ENCODE results near the gene HYDIN. TPM values are rescaled to one million over a fixed set of nuclear protein-coding genes. Genes with fewer than 3 reads are reported as not detected.

Gene HYDIN
- total and polyA plus RNA-seq, 2 donors: 0.15 to 6.8 TPM

GRCh38 chr16:70804153-70804733 is 426.3 kb downstream of the HYDIN start:
- Histone ChIP-seq H3K4me3 (ENCODE audit: low read depth, low read length) (no peak overlapping the region), H3K4me1 (ENCODE audit: insufficient read depth) (no peaks in the 10 kb centered on the region), H3K27ac (ENCODE audit: low read depth) (no peak overlapping the region), H3K36me3 (ENCODE audit: insufficient read depth) (no peaks in the 10 kb centered on the region)
- 62% methylated on average over 8 of the region's 8 CpGs for WGBS
- DNase-seq (ENCODE audit: extremely low spot score): no peak

DNA sequence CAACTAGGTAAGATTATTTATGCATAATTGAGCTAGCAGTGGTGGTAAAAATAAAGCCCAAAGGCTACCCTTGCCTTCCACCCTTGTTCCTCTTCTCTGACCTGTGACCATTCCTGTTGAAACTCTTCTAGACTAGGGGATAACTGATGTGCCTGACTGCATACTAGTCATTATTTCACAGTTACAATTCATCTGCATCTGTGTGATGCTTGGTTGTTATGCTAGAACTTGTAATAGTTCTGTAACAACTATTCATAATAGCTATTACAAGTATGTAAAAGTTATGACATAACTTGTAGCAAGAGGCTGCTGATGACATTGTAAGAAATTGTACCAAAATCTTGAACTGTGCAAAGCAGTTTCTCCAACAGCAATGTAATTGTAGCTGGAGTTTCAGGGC is 427.2 kb downstream of the HYDIN start:
- H3K4me1 ChIP-seq (ENCODE audit: insufficient read depth): no peaks in the 10 kb centered on the region
- no peaks in the 10 kb centered on the region for H3K36me3 ChIP-seq (ENCODE audit: insufficient read depth)
- no peak for DNase-seq (ENCODE audit: extremely low spot score)
- no peak overlapping the region for H3K4me3 ChIP-seq (ENCODE audit: low read depth, low read length)
- no peak overlapping the region for H3K27ac ChIP-seq (ENCODE audit: low read depth)

GRCh38 chr16:70801611-70802010 is 428.9 kb downstream of the HYDIN start:
- no peaks in the 10 kb centered on the region for H3K36me3 ChIP-seq (ENCODE audit: insufficient read depth)
- no peak overlapping the region for H3K27ac ChIP-seq (ENCODE audit: low read depth)
- no peaks in the 10 kb centered on the region for H3K4me1 ChIP-seq (ENCODE audit: insufficient read depth)
- no peak overlapping the region for H3K4me3 ChIP-seq (ENCODE audit: low read depth, low read length)
- no peak for DNase-seq (ENCODE audit: extremely low spot score)
- WGBS: 49% methylated on average over 3 of the region's 3 CpGs

DNA sequence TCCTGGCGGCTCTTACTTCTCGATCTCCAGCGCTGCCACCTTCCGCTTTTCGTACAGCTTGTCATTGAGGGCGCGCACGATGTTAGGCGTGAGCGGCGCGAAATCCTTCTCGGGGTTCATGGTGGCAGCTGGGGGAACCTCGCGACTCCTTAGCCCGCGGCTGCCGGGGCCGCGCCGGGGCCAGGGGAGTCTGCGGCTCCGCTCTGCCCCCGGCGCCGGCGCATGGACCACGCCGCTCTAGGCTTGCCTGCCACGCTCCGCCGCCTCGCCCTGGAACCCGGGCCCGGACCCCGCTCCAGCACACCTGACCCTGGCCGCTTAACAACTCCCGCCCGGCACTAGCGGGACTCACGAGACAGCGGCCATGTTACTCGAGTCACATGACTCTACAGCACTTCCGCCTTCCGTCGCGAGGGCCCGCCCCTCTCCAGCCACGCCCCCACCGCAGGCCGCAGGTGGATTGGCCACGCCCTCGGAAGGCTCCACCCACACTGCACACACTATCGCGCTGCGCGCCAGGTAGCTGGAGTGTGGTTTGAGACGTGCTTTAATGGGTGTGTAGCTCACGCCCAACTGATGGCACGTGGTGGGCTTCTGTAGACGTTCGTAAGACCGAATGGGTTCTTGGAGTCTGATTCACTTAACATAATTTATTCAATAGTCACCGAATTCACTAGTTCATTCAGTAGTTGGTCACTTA is 429.6 kb downstream of the HYDIN start, which contains the start of gene VAC14:
TSS of gene VAC14 (minus strand) at position 378 of the 700 bp plus-strand sequence. CDS start at position 120, 258 bp downstream.
- WGBS: under 1% methylated on average over 64 of the region's 64 CpGs
- no peaks in the 10 kb centered on the region for H3K36me3 ChIP-seq (ENCODE audit: insufficient read depth)
- no peak within 1 kb of the TSS for H3K27ac ChIP-seq (ENCODE audit: low read depth)
- peak within 1 kb of the TSS; percentile 84 for H3K4me3 ChIP-seq (ENCODE audit: low read depth, low read length)
- peak; percentile 69 for DNase-seq (ENCODE audit: extremely low spot score)
- H3K4me1 ChIP-seq (ENCODE audit: insufficient read depth): no peaks in the 10 kb centered on the region

- Histone ChIP-seq H3K27ac (ENCODE audit: low read depth) (no peak overlapping the region), H3K4me1 (ENCODE audit: insufficient read depth) (no peaks in the 10 kb centered on the region), H3K36me3 (ENCODE audit: insufficient read depth) (no peaks in the 10 kb centered on the region), H3K4me3 (ENCODE audit: low read depth, low read length) (peak overlapping the region; percentile 84)
- DNase-seq (ENCODE audit: extremely low spot score): no peak
- 13% methylated on average over 7 of the region's 7 CpGs for WGBS
Observed at GRCh38 chr16:70800311-70800710, 430.2 kb downstream of the HYDIN start.

GRCh38 chr16:70796301-70796700 is 434.2 kb downstream of the HYDIN start:
- H3K4me1 ChIP-seq (ENCODE audit: insufficient read depth): no peaks in the 10 kb centered on the region
- H3K36me3 ChIP-seq (ENCODE audit: insufficient read depth): no peaks in the 10 kb centered on the region
- DNase-seq (ENCODE audit: extremely low spot score): no peak
- 90% methylated on average over 3 of the region's 3 CpGs for WGBS
- no peak overlapping the region for H3K4me3 ChIP-seq (ENCODE audit: low read depth, low read length)
- H3K27ac ChIP-seq (ENCODE audit: low read depth): no peak overlapping the region

DNA sequence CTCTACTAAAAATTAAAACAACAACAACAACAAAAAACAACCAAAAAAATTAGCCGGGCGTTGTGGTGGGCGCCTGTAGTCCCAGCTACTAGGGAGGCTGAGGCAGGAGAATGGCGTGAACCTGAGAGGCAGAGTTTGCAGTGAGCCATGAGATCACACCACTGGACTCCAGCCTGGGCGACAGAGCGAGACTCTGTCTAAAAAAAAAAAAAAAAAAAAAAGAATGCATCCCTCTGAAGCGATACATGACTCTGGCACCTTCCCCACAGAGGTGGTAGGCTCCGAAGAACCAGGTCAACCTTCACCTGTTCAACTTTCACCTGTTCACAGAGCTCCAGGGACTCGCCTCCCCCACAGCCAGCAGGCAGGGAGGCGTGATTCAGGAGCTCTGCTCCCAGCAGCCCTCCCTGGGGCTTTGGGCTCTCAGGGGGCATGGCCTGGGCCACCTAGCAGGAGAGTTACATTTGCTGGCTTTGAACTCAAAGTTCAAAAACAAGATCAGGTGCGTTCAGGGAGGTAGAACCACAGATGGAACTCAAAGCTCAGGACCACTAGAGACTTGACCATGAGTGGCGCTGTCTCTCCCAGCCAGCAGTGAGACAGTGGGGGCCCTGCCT is 435.1 kb downstream of the HYDIN start:
- Histone ChIP-seq H3K4me1 (ENCODE audit: insufficient read depth) (no peaks in the 10 kb centered on the region), H3K27ac (ENCODE audit: low read depth) (no peak overlapping the region), H3K4me3 (ENCODE audit: low read depth, low read length) (no peak overlapping the region), H3K36me3 (ENCODE audit: insufficient read depth) (no peaks in the 10 kb centered on the region)
- 89% methylated on average over 12 of the region's 12 CpGs for WGBS
- DNase-seq (ENCODE audit: extremely low spot score): no peak

DNA sequence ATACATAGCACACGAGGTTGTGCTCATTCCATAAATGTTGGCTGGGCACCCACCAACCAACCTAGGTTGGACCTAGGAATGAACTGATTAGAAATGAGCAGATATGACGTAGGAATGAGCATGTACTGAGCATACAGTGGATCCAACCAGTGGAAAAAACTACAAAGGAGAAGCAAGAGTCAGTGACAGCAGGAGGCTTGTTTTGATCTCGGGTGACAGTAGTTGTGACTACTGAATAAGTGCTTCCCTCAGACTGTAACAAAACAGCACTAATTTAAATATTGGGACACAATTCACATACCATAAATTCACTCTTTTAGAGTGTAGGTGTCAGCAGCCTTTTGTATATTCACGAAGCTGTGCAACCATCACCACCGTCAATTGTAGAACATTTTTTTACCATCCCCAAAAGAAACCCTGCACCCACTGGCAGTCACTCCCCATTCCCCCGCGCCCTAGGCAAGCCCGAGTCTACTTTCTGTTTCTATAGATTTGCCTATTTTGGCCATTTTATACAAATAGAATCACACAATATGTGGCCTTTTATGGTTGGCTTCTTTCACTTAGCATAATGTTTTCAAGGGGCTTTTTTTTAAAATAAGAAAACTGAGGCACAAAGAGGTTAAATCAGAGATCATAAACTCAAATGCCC is 436.5 kb downstream of the HYDIN start:
- no peaks in the 10 kb centered on the region for H3K36me3 ChIP-seq (ENCODE audit: insufficient read depth)
- no peaks in the 10 kb centered on the region for H3K4me1 ChIP-seq (ENCODE audit: insufficient read depth)
- 81% methylated on average over 8 of the region's 8 CpGs for WGBS
- no peak overlapping the region for H3K4me3 ChIP-seq (ENCODE audit: low read depth, low read length)
- H3K27ac ChIP-seq (ENCODE audit: low read depth): no peak overlapping the region
- no peak for DNase-seq (ENCODE audit: extremely low spot score)

DNA sequence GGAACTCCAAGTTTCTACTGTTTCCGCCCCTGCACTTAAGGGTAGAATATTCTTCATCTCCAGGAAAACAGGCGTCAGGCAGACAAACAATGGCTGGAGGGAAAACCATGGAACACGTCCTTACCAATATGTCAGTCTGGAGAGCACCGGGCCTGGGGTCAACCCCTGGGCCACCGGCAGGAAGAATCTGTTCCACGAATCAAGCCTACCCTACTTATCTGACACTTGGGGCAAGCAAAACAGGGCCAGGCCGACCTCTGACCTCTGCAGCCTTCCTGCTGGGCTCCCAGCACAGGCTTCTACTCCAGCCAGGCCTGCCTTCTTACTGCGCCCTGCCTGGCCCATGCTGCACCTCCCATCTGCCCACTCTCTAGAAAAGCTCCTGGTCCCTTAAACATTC is 439.7 kb downstream of the HYDIN start:
- no peaks in the 10 kb centered on the region for H3K4me1 ChIP-seq (ENCODE audit: insufficient read depth)
- DNase-seq (ENCODE audit: extremely low spot score): no peak
- no peak overlapping the region for H3K4me3 ChIP-seq (ENCODE audit: low read depth, low read length)
- H3K36me3 ChIP-seq (ENCODE audit: insufficient read depth): no peaks in the 10 kb centered on the region
- WGBS: 75% methylated on average over 8 of the region's 8 CpGs
- no peak overlapping the region for H3K27ac ChIP-seq (ENCODE audit: low read depth)

DNA sequence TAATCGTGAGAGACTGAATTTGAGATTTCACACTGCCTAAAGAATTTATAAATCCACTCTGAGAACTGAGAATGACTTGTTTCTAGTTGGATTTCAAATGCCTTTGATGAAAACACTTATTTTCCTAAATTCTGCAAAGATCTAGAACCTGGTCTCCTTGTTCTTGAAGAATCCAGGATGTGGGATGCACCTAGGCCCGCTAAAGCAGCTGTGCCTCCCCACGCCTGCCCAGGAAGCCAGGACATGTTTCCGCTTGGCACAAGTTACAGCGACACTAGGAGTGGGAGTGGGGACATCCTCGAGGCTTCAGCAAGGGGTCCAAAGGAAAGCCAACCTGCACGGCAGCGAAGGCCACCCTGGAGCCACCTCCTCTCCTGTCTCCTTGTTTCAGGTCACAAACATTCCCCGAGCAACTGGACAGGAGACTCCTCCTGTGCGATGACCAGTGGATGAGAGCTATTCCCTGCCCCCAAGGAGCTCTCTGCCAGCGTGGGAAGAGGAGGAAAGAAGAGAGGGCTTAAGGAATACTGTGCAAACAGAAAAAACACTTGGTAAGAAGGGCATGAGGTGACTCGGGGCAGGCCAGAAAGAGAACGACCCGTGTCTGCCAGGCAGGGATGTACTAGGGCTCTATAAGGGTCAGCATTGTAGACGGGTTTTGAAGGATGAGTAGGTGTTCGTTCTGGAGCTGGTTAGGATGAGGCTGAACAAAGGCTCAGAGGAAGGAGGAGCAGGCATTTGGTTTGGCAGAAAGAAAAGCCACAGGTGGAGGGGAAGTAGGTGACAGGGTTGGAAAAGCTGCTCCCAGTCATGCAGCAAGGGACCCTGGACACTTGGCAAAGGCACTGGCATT is 440.7 kb downstream of the HYDIN start:
- no peaks in the 10 kb centered on the region for H3K4me1 ChIP-seq (ENCODE audit: insufficient read depth)
- H3K36me3 ChIP-seq (ENCODE audit: insufficient read depth): no peaks in the 10 kb centered on the region
- DNase-seq (ENCODE audit: extremely low spot score): no peak
- 83% methylated on average over 16 of the region's 16 CpGs for WGBS
- no peak overlapping the region for H3K27ac ChIP-seq (ENCODE audit: low read depth)
- no peak overlapping the region for H3K4me3 ChIP-seq (ENCODE audit: low read depth, low read length)

GRCh38 chr16:70788668-70789594 is 441.6 kb downstream of the HYDIN start:
- no peak overlapping the region for H3K27ac ChIP-seq (ENCODE audit: low read depth)
- WGBS: 65% methylated on average over 18 of the region's 18 CpGs

DNA sequence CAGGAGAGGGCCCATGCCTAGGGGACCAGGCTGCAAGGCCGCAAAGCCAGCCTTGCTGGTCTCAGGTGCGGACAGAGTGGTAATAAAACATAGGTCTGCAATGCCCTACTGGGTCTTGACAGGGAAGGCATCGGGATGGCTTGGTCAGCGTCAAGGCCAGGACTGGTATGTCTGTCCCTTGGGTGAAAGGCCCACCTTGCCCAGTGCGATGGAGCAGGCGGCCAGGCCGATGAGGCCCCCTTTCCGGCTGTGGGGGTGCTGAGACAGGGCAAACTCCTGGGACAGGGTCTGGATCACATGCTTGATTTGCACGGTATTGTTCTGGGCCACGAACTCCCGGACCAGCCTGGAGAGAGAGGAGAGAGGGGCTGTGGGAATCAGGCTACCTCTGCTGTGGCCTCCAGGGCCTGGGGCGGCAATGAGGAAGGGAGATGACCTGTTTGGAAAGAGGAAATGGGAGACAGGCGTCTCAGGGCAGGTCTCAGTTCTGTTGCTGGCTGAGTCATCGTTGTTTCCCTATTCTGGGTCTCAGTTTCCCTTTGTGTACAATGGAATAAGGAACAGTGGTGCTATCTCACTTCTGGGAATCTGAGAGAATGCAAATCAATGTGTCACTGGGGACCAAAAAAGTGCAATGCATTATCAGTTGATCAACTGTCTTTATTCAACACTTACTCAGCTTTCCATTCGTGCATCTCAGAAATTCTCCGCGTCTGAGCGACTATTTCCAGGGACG is 444.3 kb downstream of the HYDIN start:
- no peak overlapping the region for H3K4me3 ChIP-seq (ENCODE audit: low read depth, low read length)
- H3K36me3 ChIP-seq (ENCODE audit: insufficient read depth): peaks cover 9% of the 10 kb centered on the region
- no peak overlapping the region for H3K27ac ChIP-seq (ENCODE audit: low read depth)
- no peak for DNase-seq (ENCODE audit: extremely low spot score)
- H3K4me1 ChIP-seq (ENCODE audit: insufficient read depth): no peaks in the 10 kb centered on the region
- WGBS: 94% methylated on average over 19 of the region's 19 CpGs

More at GRCh38 chr16:70788668-70789594, 441.6 kb downstream of the HYDIN start:
- H3K4me3 ChIP-seq (ENCODE audit: low read depth, low read length): no peak overlapping the region
- peak; percentile 58 for DNase-seq (ENCODE audit: extremely low spot score)
- no peaks in the 10 kb centered on the region for H3K36me3 ChIP-seq (ENCODE audit: insufficient read depth)
- H3K4me1 ChIP-seq (ENCODE audit: insufficient read depth): no peaks in the 10 kb centered on the region

Measured in urinary bladder (tissue), 4 donors.